GM18868 (cell line): ENCODE measurements around the gene KLC1.

Experiments
- ATAC-seq: cut with Tn5 transposase; IDR thresholded peaks from one replicate; pipeline ENCODE4 v1.9.1; 2021; ENCODE audit warnings: mild to moderate bottlenecking, moderate library complexity; ENCODE audit not compliant: unreplicated experiment

KLC1 gene

GRCh38 chr14:103715052-103716000 lies 86.3 kb downstream of the KLC1 start, which contains the start of the genes XRCC3 and ZFYVE21:
Gene XRCC3, minus strand, starts transcription at chr14:103715451. Its CDS starts 4,364 bp downstream, at chr14:103711087.
Gene ZFYVE21, plus strand, starts transcription at chr14:103715810. Its CDS starts 32 bp downstream, at chr14:103715842.
- ATAC-seq, result peak; percentile 95

GRCh38 chr14:103716091-103716801 lies 87.2 kb downstream of the KLC1 start:
- ATAC-seq, result no peak

GRCh38 chr14:103716899-103717411 lies 87.9 kb downstream of the KLC1 start:
- ATAC-seq, result no peak

- ATAC-seq, result no peak
Measured at GRCh38 chr14:103718572-103718971, 89.6 kb downstream of the KLC1 start.

- no peak for ATAC-seq
Measured at GRCh38 chr14:103719751-103720150, 90.7 kb downstream of the KLC1 start.

GRCh38 chr14:103721334-103722120 lies 92.5 kb downstream of the KLC1 start:
- no peak for ATAC-seq

- ATAC-seq, result no peak
Measured at GRCh38 chr14:103723748-103724081, 94.7 kb downstream of the KLC1 start.

GRCh38 chr14:103724116-103724515 lies 95.1 kb downstream of the KLC1 start:
- ATAC-seq, result no peak

- no peak for ATAC-seq
Measured at GRCh38 chr14:103725001-103725682, 96.1 kb downstream of the KLC1 start.

- ATAC-seq, result no peak
Measured at GRCh38 chr14:103725739-103726395, 96.9 kb downstream of the KLC1 start.

- no peak for ATAC-seq
Measured at GRCh38 chr14:103726474-103726873, 97.5 kb downstream of the KLC1 start.

- ATAC-seq, result no peak
Measured at GRCh38 chr14:103727313-103727980, 98.4 kb downstream of the KLC1 start.

- no peak for ATAC-seq
Measured at GRCh38 chr14:103728141-103728540, 99.1 kb downstream of the KLC1 start.

- ATAC-seq, result no peak
Measured at GRCh38 chr14:103728721-103729120, 99.7 kb downstream of the KLC1 start.

GRCh38 chr14:103729496-103730448 lies 100.8 kb downstream of the KLC1 start:
- no peak for ATAC-seq

GRCh38 chr14:103730490-103731035 lies 101.6 kb downstream of the KLC1 start:
- no peak for ATAC-seq

- no peak for ATAC-seq
Measured at GRCh38 chr14:103731481-103731880, 102.5 kb downstream of the KLC1 start.
